ENCODE data around the gene COL27A1.

COL27A1 gene

DNA sequence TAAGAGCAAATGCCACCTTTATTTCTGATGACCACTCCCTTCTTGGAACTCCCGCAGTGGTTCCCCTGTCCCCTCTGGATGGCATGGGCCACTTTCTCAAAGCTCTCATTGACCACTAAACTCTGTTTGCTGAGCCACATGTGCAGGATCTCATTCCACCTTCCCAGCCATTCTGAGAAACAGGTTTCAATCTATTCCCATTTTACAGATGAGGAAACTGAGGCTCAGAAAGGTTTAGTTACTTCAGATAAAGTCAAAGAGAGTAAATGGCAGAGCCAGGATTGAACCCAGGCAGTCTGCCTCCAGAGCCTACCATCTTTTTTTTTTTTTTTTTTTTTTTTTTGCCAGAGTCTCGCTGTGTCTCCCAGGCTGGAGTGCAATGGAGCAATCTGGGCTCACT lies 24.2 kb downstream of the COL27A1 start:
- no peak overlapping the region for H3K4me3 ChIP-seq (ENCODE audit: low read depth, low read length)
- ChIA-PET CTCF (interaction anchor here (0.7 kb wide), 1 partner anchor 20 kb away, joined by 4 read pairs; no protein-coding TSS in a partner anchor), POLR2A (interaction anchor here (0.7 kb wide), 1 partner anchor 860 kb away, joined by 7 read pairs; no protein-coding TSS in a partner anchor)
- no peaks in the 10 kb centered on the region for H3K4me1 ChIP-seq (ENCODE audit: control insufficient read depth, insufficient read depth, low read length)
- H3K36me3 ChIP-seq (ENCODE audit: control insufficient read depth in 2 of 2, insufficient read depth in 1 of 2, low read length in 2 of 2): peaks cover 0 to 5% of the 10 kb centered on the region in 2 experiments; a peak in 1 of 3 replicates
- no peak for TF ChIP-seq ZNF16 (tag by site-specific recombination; IDR thresholded peaks at IDR 0.05; ENCODE audit: low read depth)
- no peak for TF ChIP-seq ZFP41 (tag by site-specific recombination; IDR thresholded peaks at IDR 0.05; ENCODE audit: borderline replicate concordance)
- TF ChIP-seq ZNF792 (tag by site-specific recombination; IDR thresholded peaks at IDR 0.05): no peak
- no peak for TF ChIP-seq BCL11A (tag by site-specific recombination; IDR thresholded peaks at IDR 0.05; ENCODE audit: low read depth)
- H3K9me3 ChIP-seq (ENCODE audit: control insufficient read depth, insufficient read depth, low read depth, low read length): no peaks in the 10 kb centered on the region
- H3K27ac ChIP-seq (ENCODE audit: extremely low read depth, low read depth, low read length): no peak overlapping the region

DNA sequence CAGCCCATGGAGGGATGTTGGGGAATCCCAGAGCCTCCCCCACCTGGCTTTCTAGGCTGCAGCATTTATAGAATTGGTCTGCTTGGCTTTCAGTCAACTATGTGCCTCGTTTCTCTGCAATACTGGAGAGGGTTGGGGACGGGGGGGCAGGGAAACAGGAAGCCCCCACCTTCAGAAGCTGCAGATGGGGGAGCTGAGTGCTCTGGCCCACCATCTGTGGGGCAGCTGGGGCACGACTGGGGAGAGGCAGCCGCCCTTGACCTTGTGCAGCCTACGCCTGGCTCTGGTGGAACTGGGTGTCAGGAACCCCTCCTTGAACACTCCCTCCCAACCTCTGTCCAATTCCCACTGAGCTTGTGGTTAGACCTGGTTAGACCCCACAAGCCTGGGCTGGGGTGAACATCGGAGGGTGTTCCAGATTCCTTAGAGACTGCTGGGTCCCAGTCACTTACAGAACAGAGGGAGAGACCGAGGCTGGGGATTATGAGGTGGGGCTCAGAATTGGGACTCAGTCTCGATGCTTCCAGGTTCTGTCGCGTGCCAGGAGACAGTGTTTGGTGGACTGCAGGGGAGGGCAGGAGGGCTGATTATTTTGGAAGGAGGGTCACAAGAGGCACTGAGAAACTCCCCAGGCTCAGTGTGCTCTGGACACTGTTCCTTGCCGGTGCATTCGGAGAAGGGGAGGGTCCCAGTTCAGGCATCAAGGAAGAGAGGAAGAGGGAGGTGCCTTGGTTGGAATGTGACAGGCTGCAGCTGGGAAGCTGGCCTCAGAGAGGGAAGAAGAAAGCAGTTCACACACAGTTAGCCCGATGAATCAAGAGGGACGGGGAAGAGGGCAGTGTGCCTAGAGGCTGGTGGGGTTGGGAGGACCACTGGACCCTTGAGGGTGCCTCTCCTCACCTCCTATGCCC lies 25.6 kb downstream of the COL27A1 start:
- Histone ChIP-seq H3K4me1 (ENCODE audit: control insufficient read depth, insufficient read depth, low read length) (no peaks in the 10 kb centered on the region), H3K9me3 (ENCODE audit: control insufficient read depth, insufficient read depth, low read depth, low read length) (no peaks in the 10 kb centered on the region), H3K36me3 (ENCODE audit: control insufficient read depth in 2 of 2, insufficient read depth in 1 of 2, low read length in 2 of 2) (peaks cover 0 to 5% of the 10 kb centered on the region in 2 experiments; a peak in 1 of 3 replicates), H3K27ac (ENCODE audit: extremely low read depth, low read depth, low read length) (no peak overlapping the region), H3K4me3 (ENCODE audit: low read depth, low read length) (no peak overlapping the region)
- ChIA-PET POLR2A (no interaction called here), CTCF (interaction anchor here (0.6 to 1.1 kb wide), 3 partner anchors 26 to 85 kb away, joined by 3 read pairs; partner anchors contain the start of gene COL27A1)
- no peak for TF ChIP-seq ZNF133 (tag by site-specific recombination; IDR thresholded peaks at IDR 0.05)
- TF ChIP-seq ZNF19 (tag by site-specific recombination; IDR thresholded peaks at IDR 0.05; ENCODE audit: low read depth): no peak
- no peak for TF ChIP-seq KLF10 (tag by site-specific recombination; IDR thresholded peaks at IDR 0.05)
- TF ChIP-seq ZNF560 (tag by site-specific recombination; IDR thresholded peaks at IDR 0.05; ENCODE audit: borderline replicate concordance): no peak
- TF ChIP-seq, protein P1, sequence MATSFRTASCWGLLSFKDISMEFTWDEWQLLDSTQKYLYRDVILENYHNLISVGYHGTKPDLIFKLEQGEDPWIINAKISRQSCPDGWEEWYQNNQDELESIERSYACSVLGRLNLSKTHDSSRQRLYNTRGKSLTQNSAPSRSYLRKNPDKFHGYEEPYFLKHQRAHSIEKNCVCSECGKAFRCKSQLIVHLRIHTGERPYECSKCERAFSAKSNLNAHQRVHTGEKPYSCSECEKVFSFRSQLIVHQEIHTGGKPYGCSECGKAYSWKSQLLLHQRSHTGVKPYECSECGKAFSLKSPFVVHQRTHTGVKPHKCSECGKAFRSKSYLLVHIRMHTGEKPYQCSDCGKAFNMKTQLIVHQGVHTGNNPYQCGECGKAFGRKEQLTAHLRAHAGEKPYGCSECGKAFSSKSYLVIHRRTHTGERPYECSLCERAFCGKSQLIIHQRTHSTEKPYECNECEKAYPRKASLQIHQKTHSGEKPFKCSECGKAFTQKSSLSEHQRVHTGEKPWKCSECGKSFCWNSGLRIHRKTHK (tag by site-specific recombination; IDR thresholded peaks at IDR 0.05): no peak
- no peak for TF ChIP-seq ZNF302 (tag by site-specific recombination; IDR thresholded peaks at IDR 0.05; ENCODE audit: low read depth)
- no peak for TF ChIP-seq ZNF76 (tag by site-specific recombination; IDR thresholded peaks at IDR 0.05; ENCODE audit: borderline replicate concordance, low read depth)

DNA sequence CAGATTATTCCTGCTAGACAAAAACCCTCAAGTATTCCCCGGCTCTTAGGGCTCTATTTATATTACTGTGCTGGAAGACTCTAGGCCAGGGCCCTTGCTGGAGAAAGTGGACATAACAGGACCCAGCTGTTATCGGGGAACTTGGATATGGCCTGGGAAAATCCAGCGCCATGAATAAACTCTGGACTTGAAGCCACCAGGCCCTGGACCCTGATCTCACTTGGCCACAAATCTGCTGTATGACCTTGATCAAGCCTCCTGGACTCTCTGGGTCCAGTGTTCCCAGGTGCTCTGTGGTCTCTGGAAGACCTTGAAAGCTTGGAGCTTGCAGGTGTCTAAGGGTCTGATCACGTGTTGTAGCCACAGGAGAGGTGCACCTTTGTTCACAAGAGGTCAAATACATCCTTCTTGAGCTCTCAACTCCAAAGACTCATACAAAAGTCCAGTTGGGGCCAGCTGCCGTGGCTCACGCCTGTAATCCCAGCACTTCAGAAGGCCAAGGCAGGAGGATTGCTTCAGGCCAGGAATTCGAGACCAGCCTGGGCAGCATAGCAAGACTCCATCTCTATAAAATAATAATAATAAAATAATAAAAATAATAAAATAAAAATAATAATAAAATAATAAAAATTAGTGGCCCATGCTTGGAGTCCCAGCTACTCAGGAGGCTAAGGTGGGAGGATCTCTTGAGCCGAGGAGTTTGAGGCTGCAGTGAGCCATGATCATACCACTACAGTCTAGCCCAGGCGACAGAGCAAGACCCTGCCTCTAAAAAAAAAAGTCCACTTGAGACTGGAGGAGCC lies 26.5 kb downstream of the COL27A1 start:
- ChIA-PET POLR2A (no interaction called here), CTCF (interaction anchor here (0.6 to 1.1 kb wide), 5 partner anchors 27 to 1866 kb away, joined by 3 read pairs; partner anchors contain the start of gene COL27A1)
- Histone ChIP-seq H3K27ac (ENCODE audit: extremely low read depth, low read depth, low read length) (no peak overlapping the region), H3K4me3 (ENCODE audit: low read depth, low read length) (no peak overlapping the region), H3K9me3 (ENCODE audit: control insufficient read depth, insufficient read depth, low read depth, low read length) (no peaks in the 10 kb centered on the region), H3K36me3 (ENCODE audit: control insufficient read depth in 2 of 2, insufficient read depth in 1 of 2, low read length in 2 of 2) (peaks cover 0 to 5% of the 10 kb centered on the region in 2 experiments; a peak in 1 of 3 replicates), H3K4me1 (ENCODE audit: control insufficient read depth, insufficient read depth, low read length) (no peaks in the 10 kb centered on the region)
- no peak for TF ChIP-seq ZNF146 (tag by site-specific recombination; IDR thresholded peaks at IDR 0.05)
- TF ChIP-seq, protein P2, sequence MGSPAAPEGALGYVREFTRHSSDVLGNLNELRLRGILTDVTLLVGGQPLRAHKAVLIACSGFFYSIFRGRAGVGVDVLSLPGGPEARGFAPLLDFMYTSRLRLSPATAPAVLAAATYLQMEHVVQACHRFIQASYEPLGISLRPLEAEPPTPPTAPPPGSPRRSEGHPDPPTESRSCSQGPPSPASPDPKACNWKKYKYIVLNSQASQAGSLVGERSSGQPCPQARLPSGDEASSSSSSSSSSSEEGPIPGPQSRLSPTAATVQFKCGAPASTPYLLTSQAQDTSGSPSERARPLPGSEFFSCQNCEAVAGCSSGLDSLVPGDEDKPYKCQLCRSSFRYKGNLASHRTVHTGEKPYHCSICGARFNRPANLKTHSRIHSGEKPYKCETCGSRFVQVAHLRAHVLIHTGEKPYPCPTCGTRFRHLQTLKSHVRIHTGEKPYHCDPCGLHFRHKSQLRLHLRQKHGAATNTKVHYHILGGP (tag by site-specific recombination; IDR thresholded peaks at IDR 0.05): no peak
- no peak for TF ChIP-seq KLF16 (tag by site-specific recombination; IDR thresholded peaks at IDR 0.05)
- no peak for TF ChIP-seq SCRT1 (tag by site-specific recombination; IDR thresholded peaks at IDR 0.05; ENCODE audit: borderline replicate concordance)
- no peak for TF ChIP-seq ZFP41 (tag by site-specific recombination; IDR thresholded peaks at IDR 0.05; ENCODE audit: borderline replicate concordance)
- no peak for TF ChIP-seq ZNF184 (tag by site-specific recombination; IDR thresholded peaks at IDR 0.05)
- TF ChIP-seq, protein P3, sequence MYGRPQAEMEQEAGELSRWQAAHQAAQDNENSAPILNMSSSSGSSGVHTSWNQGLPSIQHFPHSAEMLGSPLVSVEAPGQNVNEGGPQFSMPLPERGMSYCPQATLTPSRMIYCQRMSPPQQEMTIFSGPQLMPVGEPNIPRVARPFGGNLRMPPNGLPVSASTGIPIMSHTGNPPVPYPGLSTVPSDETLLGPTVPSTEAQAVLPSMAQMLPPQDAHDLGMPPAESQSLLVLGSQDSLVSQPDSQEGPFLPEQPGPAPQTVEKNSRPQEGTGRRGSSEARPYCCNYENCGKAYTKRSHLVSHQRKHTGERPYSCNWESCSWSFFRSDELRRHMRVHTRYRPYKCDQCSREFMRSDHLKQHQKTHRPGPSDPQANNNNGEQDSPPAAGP (tag by site-specific recombination; IDR thresholded peaks at IDR 0.05): no peak
- TF ChIP-seq ZNF155 (tag by site-specific recombination; IDR thresholded peaks at IDR 0.05): no peak

Measured in HEK293 (cell line).